MCF 10A (cell line): Measurements from ENCODE around the gene MORN1. TPM values are rescaled to one million over a fixed set of nuclear protein-coding genes. Genes with fewer than 3 reads are reported as not detected.

Experiments used
- BruUV-seq: library from RNA; stranded (reverse); fragments of 400-500 nt; replicated peaks from 2 replicates; lab custom pipeline; 2021; lab: Mats Ljungman, UMichigan
- CTCF ChIA-PET: fragments of 300-600 bp; sonication (Branson Sonifier 250); formaldehyde crosslinking; extraction: SDS; loops from one replicate; lab custom pipeline; 2021; ENCODE audit warnings: antibody characterized with exemption, inconsistent platforms; lab: Yijun Ruan, JAX
- POLR2A ChIA-PET: fragments of 300-600, 350-650 bp; sonication (Branson Sonifier 250); formaldehyde crosslinking; extraction: SDS; loops from one replicate; lab custom pipeline; 2020; ENCODE audit warnings: antibody characterized with exemption, inconsistent platforms; lab: Yijun Ruan, JAX
- DNase-seq: peaks from one replicate; pipeline ENCODE4 v3.0.0-alpha.2; 2018; ENCODE audit not compliant: unreplicated experiment
- H3K27ac Mint-ChIP-seq: one replicate; pipeline ENCODE4 v1.8.0; 2022; ENCODE audit warnings: mild to moderate bottlenecking, low read depth, mixed read lengths; ENCODE audit not compliant: unreplicated experiment
- H3K27me3 Mint-ChIP-seq: one replicate; pipeline ENCODE4 v1.8.0; 2022; ENCODE audit warnings: mixed read lengths; ENCODE audit not compliant: insufficient read depth, unreplicated experiment
- H3K36me3 Mint-ChIP-seq: one replicate; pipeline ENCODE4 v1.8.0; 2022; ENCODE audit warnings: mild to moderate bottlenecking, moderate library complexity, mixed read lengths; ENCODE audit not compliant: insufficient read depth, unreplicated experiment
- H3K4me1 Mint-ChIP-seq: one replicate; pipeline ENCODE4 v1.8.0; 2022; ENCODE audit warnings: mixed read lengths; ENCODE audit not compliant: insufficient read depth, unreplicated experiment
- H3K4me3 Mint-ChIP-seq: one replicate; pipeline ENCODE4 v1.8.0; 2022; ENCODE audit warnings: mild to moderate bottlenecking, moderate library complexity, mixed read lengths; ENCODE audit not compliant: unreplicated experiment
- H3K9me3 Mint-ChIP-seq: one replicate; pipeline ENCODE4 v1.8.0; 2022; ENCODE audit warnings: mixed read lengths; ENCODE audit not compliant: unreplicated experiment
- CTCF ChIP-seq: fragments of 200-600 bp; IDR thresholded peaks from one replicate; pipeline ENCODE4 v1.8.0; 2022; ENCODE audit warnings: antibody characterized with exemption, mild to moderate bottlenecking; ENCODE audit not compliant: unreplicated experiment
- intact Hi-C: fragments of 100-400 bp; cut with micrococcal nuclease; formaldehyde crosslinking; loops from 2 replicates; pipeline ENCODE4 v1.14.1; 2022
- total RNA-seq: library from RNA; stranded (reverse); gene quantifications from 2 replicates; pipeline ENCODE4 v1.2.3, GENCODE V29; 2022

Gene MORN1
- total RNA-seq, 1 experiment from 2014 or later = 19.4 TPM

- Mint-ChIP-seq H3K36me3 (peaks cover 17% of the 10 kb centered on the region), H3K9me3 (no peaks in the 10 kb centered on the region), H3K4me3 (no peak overlapping the region), H3K4me1 (peaks cover 26% of the 10 kb centered on the region), H3K27me3 (no peaks in the 10 kb centered on the region), H3K27ac (peak overlapping the region; percentile 81)
- ChIA-PET CTCF (interaction anchor here (1.5 to 1.6 kb wide), 2 partner anchors 90 to 96 kb away, joined by 5 to 6 read pairs; no protein-coding TSS in a partner anchor), POLR2A (interaction anchor here (1.3 kb wide), 1 partner anchor 61 kb away, joined by 4 read pairs; no protein-coding TSS in a partner anchor)
- no peak for DNase-seq
- BruUV-seq = no TSS peak
- intact Hi-C loops = loop anchor here (5.0 to 10.0 kb wide), 2 partner anchors 59 to 97 kb away; partner anchors contain the start of gene FAAP20
- no peak for TF ChIP-seq CTCF
Observed at GRCh38 chr1:2291577-2291976, 99.8 kb downstream of the MORN1 start.

GRCh38 chr1:2290595-2291510 is 100.5 kb downstream of the MORN1 start:
- Mint-ChIP-seq H3K27ac (peak overlapping the region; percentile 81), H3K36me3 (peaks cover 15% of the 10 kb centered on the region), H3K9me3 (no peaks in the 10 kb centered on the region), H3K4me1 (peaks cover 26% of the 10 kb centered on the region), H3K4me3 (peak overlapping the region; percentile 69), H3K27me3 (no peaks in the 10 kb centered on the region)
- ChIA-PET CTCF (interaction anchor here (1.5 to 1.6 kb wide), 2 partner anchors 91 to 96 kb away, joined by 5 to 6 read pairs; no protein-coding TSS in a partner anchor), POLR2A (interaction anchor here (0.6 kb wide), 1 partner anchor 56 kb away, joined by 4 read pairs; no protein-coding TSS in a partner anchor)
- intact Hi-C loops = loop anchor here (5.0 to 10.0 kb wide), 2 partner anchors 59 to 96 kb away; partner anchors contain the start of gene FAAP20
- BruUV-seq = no TSS peak
- peak; percentile 97 for DNase-seq
- TF ChIP-seq CTCF = no peak

- Mint-ChIP-seq H3K36me3 (peaks cover 13% of the 10 kb centered on the region), H3K4me1 (peaks cover 26% of the 10 kb centered on the region), H3K9me3 (no peaks in the 10 kb centered on the region), H3K4me3 (peak overlapping the region; percentile 69), H3K27me3 (no peaks in the 10 kb centered on the region), H3K27ac (peak overlapping the region; percentile 81)
- intact Hi-C loops = loop anchor here (5.0 to 10.0 kb wide), 2 partner anchors 58 to 95 kb away; partner anchors contain the start of gene FAAP20
- TF ChIP-seq CTCF = no peak
- no TSS peak for BruUV-seq
- ChIA-PET CTCF (interaction anchor here (1.5 to 1.6 kb wide), 2 partner anchors 92 to 95 kb away, joined by 5 to 6 read pairs; no protein-coding TSS in a partner anchor), POLR2A (interaction anchor here (0.6 kb wide), 1 partner anchor 57 kb away, joined by 4 read pairs; no protein-coding TSS in a partner anchor)
- no peak for DNase-seq
Observed at GRCh38 chr1:2290171-2290578, 101.2 kb downstream of the MORN1 start.

- intact Hi-C loops = loop anchor here (5.0 to 10.0 kb wide), 2 partner anchors 57 to 95 kb away; partner anchors contain the start of gene FAAP20
- Mint-ChIP-seq H3K9me3 (no peaks in the 10 kb centered on the region), H3K27me3 (no peaks in the 10 kb centered on the region), H3K27ac (peak overlapping the region; percentile 81), H3K36me3 (peaks cover 18% of the 10 kb centered on the region), H3K4me1 (peaks cover 26% of the 10 kb centered on the region), H3K4me3 (peak overlapping the region; percentile 69)
- no peak for TF ChIP-seq CTCF
- ChIA-PET CTCF (interaction anchor here (0.9 kb wide), 1 partner anchor 95 kb away, joined by 6 read pairs; the partner anchor contains the start of gene FAAP20), POLR2A (no interaction called here)
- BruUV-seq = no TSS peak
- DNase-seq = peak; percentile 14
Observed at GRCh38 chr1:2289607-2290006, 101.7 kb downstream of the MORN1 start.
